NT2/D1 (cell line): ENCODE measurements around the gene TRIM33.
"Not testable (repeated sequence)": the region's sequence is repeated elsewhere in the genome, so short reads cannot be mapped to it uniquely, and the experiment has no call there.

Source experiments
- DNase-seq: peaks from one replicate; pipeline ENCODE4 v3.0.0-alpha.2; 2011; ENCODE audit warnings: low read depth, low spot score
- H3K27me3 ChIP-seq: 2 replicates; pipeline ENCODE4 v1.6.0; 2011; ENCODE audit warnings: mild to moderate bottlenecking; ENCODE audit not compliant: insufficient read length, insufficient read depth
- H3K36me3 ChIP-seq: 2 replicates; pipeline ENCODE4 v1.6.1; 2011; ENCODE audit warnings: mild to moderate bottlenecking, low read length, mixed read lengths; ENCODE audit not compliant: insufficient read depth, insufficient read length
- H3K4me1 ChIP-seq: 2 replicates; pipeline ENCODE4 v1.5.1; 2011; ENCODE audit not compliant: insufficient read depth, insufficient read length
- H3K4me3 ChIP-seq: 2 replicates; pipeline ENCODE4 v1.5.1; 2011; ENCODE audit warnings: low read depth; ENCODE audit not compliant: insufficient read length
- H3K9ac ChIP-seq: 2 replicates; pipeline ENCODE4 v1.6.0; 2011; ENCODE audit warnings: low read depth; ENCODE audit not compliant: insufficient read length
- H3K9me3 ChIP-seq: 2 replicates; pipeline ENCODE4 v1.5.1; 2011; ENCODE audit warnings: mild to moderate bottlenecking, low read length; ENCODE audit not compliant: insufficient read depth
- SUZ12 ChIP-seq: IDR thresholded peaks from 2 replicates; pipeline ENCODE4 v1.6.1; 2011; ENCODE audit not compliant: insufficient read length, insufficient read depth; ENCODE audit errors: extremely low read depth
- YY1 ChIP-seq: IDR thresholded peaks from 2 replicates; pipeline ENCODE4 v1.6.1; 2011; ENCODE audit not compliant: insufficient read length, insufficient read depth
- ZNF274 ChIP-seq: IDR thresholded peaks from 2 replicates; pipeline ENCODE4 v1.6.1; 2011; ENCODE audit warnings: mild to moderate bottlenecking, low read depth, low read length

TRIM33 gene

GRCh38 chr1:114456586-114456985 is 54.4 kb downstream of the TRIM33 start:
- TF ChIP-seq SUZ12 = no peak
- no peak for TF ChIP-seq ZNF274
- TF ChIP-seq YY1 = no peak
- Histone ChIP-seq H3K9ac (no peak overlapping the region), H3K36me3 (peaks cover 78% of the 10 kb centered on the region)

GRCh38 chr1:114455102-114455785 is 55.8 kb downstream of the TRIM33 start:
- TF ChIP-seq YY1 (no peak), ZNF274 (no peak), SUZ12 (no peak)
- H3K4me1 ChIP-seq = no peaks in the 10 kb centered on the region
- H3K9me3 ChIP-seq = peaks cover 10% of the 10 kb centered on the region; the same call in 1 of the 2 replicates
- no peaks in the 10 kb centered on the region for H3K27me3 ChIP-seq
- H3K9ac ChIP-seq = no peak overlapping the region
- peaks cover 77% of the 10 kb centered on the region for H3K36me3 ChIP-seq
- H3K4me3 ChIP-seq = no peak overlapping the region
- no peak for DNase-seq

More at GRCh38 chr1:114456586-114456985, 54.4 kb downstream of the TRIM33 start:
- no peaks in the 10 kb centered on the region for H3K27me3 ChIP-seq
- no peak overlapping the region for H3K4me3 ChIP-seq
- peaks cover 10% of the 10 kb centered on the region; the same call in 1 of the 2 replicates for H3K9me3 ChIP-seq
- no peak for DNase-seq
- H3K4me1 ChIP-seq = no peaks in the 10 kb centered on the region

GRCh38 chr1:114454539-114454938 is 56.5 kb downstream of the TRIM33 start:
- peaks cover 10% of the 10 kb centered on the region; the same call in 1 of the 2 replicates for H3K9me3 ChIP-seq
- no peak for TF ChIP-seq ZNF274
- no peak for TF ChIP-seq SUZ12
- no peaks in the 10 kb centered on the region for H3K4me1 ChIP-seq
- peaks cover 76% of the 10 kb centered on the region for H3K36me3 ChIP-seq
- H3K27me3 ChIP-seq = no peaks in the 10 kb centered on the region
- no peak for DNase-seq
- H3K4me3 ChIP-seq = no peak overlapping the region
- H3K9ac ChIP-seq = no peak overlapping the region

- H3K9ac ChIP-seq = no peak overlapping the region
- H3K4me1 ChIP-seq = no peaks in the 10 kb centered on the region
- no peaks in the 10 kb centered on the region for H3K27me3 ChIP-seq
- no peak for DNase-seq
- no peaks in the 10 kb centered on the region for H3K9me3 ChIP-seq
- H3K36me3 ChIP-seq = peaks cover 70% of the 10 kb centered on the region
- H3K4me3 ChIP-seq = no peak overlapping the region
- TF ChIP-seq SUZ12 (no peak), ZNF274 (no peak), YY1 (no peak)
These were observed 57.6 kb downstream of the TRIM33 start for GRCh38 chr1:114453361-114453784.

- TF ChIP-seq YY1 (no peak), ZNF274 (no peak), SUZ12 (no peak)
- no peak for DNase-seq
- Histone ChIP-seq H3K9me3 (no peaks in the 10 kb centered on the region), H3K9ac (no peak overlapping the region), H3K4me1 (no peaks in the 10 kb centered on the region), H3K27me3 (no peaks in the 10 kb centered on the region), H3K4me3 (no peak overlapping the region), H3K36me3 (peaks cover 60% of the 10 kb centered on the region)
These were observed 62.5 kb downstream of the TRIM33 start for GRCh38 chr1:114448370-114449036.

GRCh38 chr1:114446198-114446597 is 64.8 kb downstream of the TRIM33 start:
- no peak for DNase-seq
- Histone ChIP-seq H3K4me1 (no peaks in the 10 kb centered on the region), H3K36me3 (peaks cover 53% of the 10 kb centered on the region), H3K9me3 (no peaks in the 10 kb centered on the region), H3K27me3 (no peaks in the 10 kb centered on the region), H3K9ac (no peak overlapping the region), H3K4me3 (no peak overlapping the region)
- no peak for TF ChIP-seq SUZ12
- TF ChIP-seq YY1 = no peak
- no peak for TF ChIP-seq ZNF274

- H3K36me3 ChIP-seq = peaks cover 42% of the 10 kb centered on the region
- H3K4me1 ChIP-seq, H3K4me3 ChIP-seq, H3K9me3 ChIP-seq, DNase-seq, H3K27me3 ChIP-seq, H3K9ac ChIP-seq: not testable (repeated sequence)
These were observed 67.8 kb downstream of the TRIM33 start for GRCh38 chr1:114443226-114443625.
